Osteoblast (primary cell): ENCODE measurements around the gene PEMT. TPM values are rescaled to one million over a fixed set of nuclear protein-coding genes. Genes with fewer than 3 reads are reported as not detected.
A peak's percentile ranks its signal among the peaks of the same experiment; 100 is the strongest.
"Not testable (repeated sequence)": the region's sequence is repeated elsewhere in the genome, so short reads cannot be mapped to it uniquely, and the experiment has no call there.

ENCODE experiments used
- DNase-seq: peaks from one replicate; pipeline ENCODE4 v3.0.0; 2011; ENCODE audit warnings: low spot score, mixed read lengths; ENCODE audit not compliant: insufficient read length; ENCODE audit errors: missing footprints
- H2AFZ ChIP-seq: 2 replicates; pipeline ENCODE4 v1.6.0; 2011; ENCODE audit warnings: mild to moderate bottlenecking, low read length
- H3K27ac ChIP-seq: 2 replicates; pipeline ENCODE4 v1.5.1; 2011; ENCODE audit warnings: mild to moderate bottlenecking, low read depth, low read length, moderate library complexity
- H3K27me3 ChIP-seq: 2 replicates; pipeline ENCODE4 v1.6.0; 2012; ENCODE audit warnings: mild to moderate bottlenecking, control low read depth, inconsistent platforms, low read length, moderate library complexity; ENCODE audit not compliant: insufficient read depth
- H3K36me3 ChIP-seq: 2 replicates; pipeline ENCODE4 v1.5.1; 2011; ENCODE audit warnings: mild to moderate bottlenecking, low read length, control low read depth, moderate library complexity; ENCODE audit not compliant: insufficient read depth
- H3K4me1 ChIP-seq: 2 replicates; pipeline ENCODE4 v1.5.1; 2011; ENCODE audit warnings: mild to moderate bottlenecking, low read length, control low read depth, moderate library complexity; ENCODE audit not compliant: insufficient read depth
- H3K4me2 ChIP-seq: 2 replicates; pipeline ENCODE4 v1.6.0; 2011; ENCODE audit warnings: mild to moderate bottlenecking, low read length; ENCODE audit not compliant: insufficient read depth
- H3K4me3 ChIP-seq: fragments of 200-600 bp; sonication (generic); 3 replicates; pipeline ENCODE4 v1.5.1; 2012; ENCODE audit warnings: mild to moderate bottlenecking, low read length, inconsistent platforms; ENCODE audit not compliant: insufficient read depth
- H3K79me2 ChIP-seq: 2 replicates; pipeline ENCODE4 v1.6.0; 2012; ENCODE audit warnings: mild to moderate bottlenecking, low read length, control low read depth, inconsistent platforms; ENCODE audit not compliant: insufficient read depth
- H3K9me3 ChIP-seq: 2 replicates; pipeline ENCODE4 v1.5.1; 2011; ENCODE audit warnings: low read depth, low read length, control low read depth
- H4K20me1 ChIP-seq: 2 replicates; pipeline ENCODE4 v1.6.0; 2012; ENCODE audit warnings: mild to moderate bottlenecking, low read length, control low read depth; ENCODE audit not compliant: insufficient read depth
- CTCF ChIP-seq: IDR thresholded peaks from 2 replicates; pipeline ENCODE4 v1.5.1; 2011; ENCODE audit warnings: mild to moderate bottlenecking, low read depth, low read length, moderate library complexity; ENCODE audit errors: extremely low read depth
- total RNA-seq: library from RNA; depleted of rRNA; stranded (reverse); fragments of >200 nt; gene quantifications from 2 replicates; pipeline ENCODE4 v1.2.3, GENCODE V29; 2012

PEMT gene
- total RNA-seq, 1 donor: 26.4 TPM

GRCh38 chr17:17491031-17491471 lies 100.5 kb downstream of the PEMT start:
- Histone ChIP-seq H2AFZ (no peak overlapping the region), H3K4me2 (no peak overlapping the region), H3K4me3 (no peak overlapping the region), H3K9me3 (no peaks in the 10 kb centered on the region), H4K20me1 (peaks cover 9% of the 10 kb centered on the region), H3K36me3 (peaks cover 14% of the 10 kb centered on the region), H3K4me1 (peaks cover 8% of the 10 kb centered on the region), H3K27ac (no peak overlapping the region), H3K79me2 (peaks cover 4% of the 10 kb centered on the region), H3K27me3 (no peaks in the 10 kb centered on the region)
- no peak for DNase-seq
- no peak for TF ChIP-seq CTCF

- Histone ChIP-seq H3K4me3 (no peak overlapping the region), H3K4me2 (no peak overlapping the region), H3K9me3 (no peaks in the 10 kb centered on the region), H3K27ac (no peak overlapping the region), H3K36me3 (peaks cover 14% of the 10 kb centered on the region), H3K4me1 (no peaks in the 10 kb centered on the region), H2AFZ (no peak overlapping the region), H4K20me1 (peaks cover 14% of the 10 kb centered on the region), H3K79me2 (peaks cover 27% of the 10 kb centered on the region), H3K27me3 (no peaks in the 10 kb centered on the region)
- peak; percentile 61 for DNase-seq
- no peak for TF ChIP-seq CTCF
Measured at GRCh38 chr17:17487998-17488397, 103.5 kb downstream of the PEMT start.

- H3K4me1 ChIP-seq, H2AFZ ChIP-seq, H3K4me3 ChIP-seq, DNase-seq, H3K9me3 ChIP-seq, H3K27ac ChIP-seq, H3K4me2 ChIP-seq, H3K27me3 ChIP-seq: not testable (repeated sequence)
- Histone ChIP-seq H3K36me3 (peaks cover 12% of the 10 kb centered on the region), H4K20me1 (peaks cover 14% of the 10 kb centered on the region), H3K79me2 (peaks cover 43% of the 10 kb centered on the region)
Measured at GRCh38 chr17:17486416-17486815, 105.1 kb downstream of the PEMT start.

GRCh38 chr17:17485420-17485819 lies 106.1 kb downstream of the PEMT start:
- Histone ChIP-seq H3K4me2 (no peak overlapping the region), H3K27ac (no peak overlapping the region), H4K20me1 (peaks cover 18% of the 10 kb centered on the region), H3K79me2 (peaks cover 53% of the 10 kb centered on the region), H3K9me3 (no peaks in the 10 kb centered on the region), H3K36me3 (peaks cover 4% of the 10 kb centered on the region), H3K4me3 (no peak overlapping the region), H2AFZ (no peak overlapping the region), H3K27me3 (no peaks in the 10 kb centered on the region), H3K4me1 (no peaks in the 10 kb centered on the region)
- TF ChIP-seq CTCF: no peak
- peak; percentile 55 for DNase-seq
